SK-N-SH treated with all-trans-retinoic acid at 6 μM for 48 hours (cell line): ENCODE data around the gene UGT1A3.

Experiments
- ARNTL ChIP-seq: fragments of 450-650 bp; formaldehyde crosslinking; IDR thresholded peaks from 2 replicates; pipeline ENCODE4 v1.5.0; 2020; ENCODE audit warnings: low read depth, mild to moderate bottlenecking, moderate library complexity, borderline replicate concordance
- BACH2 ChIP-seq: fragments of 250-450 bp; sonication (Bioruptor Pico); IDR thresholded peaks from 2 replicates; pipeline ENCODE4 v1.9.0; 2021; ENCODE audit warnings: mild to moderate bottlenecking, borderline replicate concordance
- CREB5 ChIP-seq: fragments of 250-450 bp; sonication (Bioruptor Pico); IDR thresholded peaks from 2 replicates; pipeline ENCODE4 v1.5.1; 2020; ENCODE audit warnings: low read depth, mild to moderate bottlenecking, moderate library complexity
- GLIS3 ChIP-seq: fragments of 250-450 bp; sonication (Bioruptor Pico); IDR thresholded peaks from 2 replicates; pipeline ENCODE4 v1.5.0; 2020; ENCODE audit warnings: mild to moderate bottlenecking, moderate library complexity
- ISL1 ChIP-seq: fragments of 250-450 bp; sonication (Bioruptor Pico); IDR thresholded peaks from 2 replicates; pipeline ENCODE4 v2.1.2; 2022; ENCODE audit warnings: mild to moderate bottlenecking, moderate library complexity
- OSR1 ChIP-seq: fragments of 250-450 bp; sonication (Bioruptor Pico); IDR thresholded peaks from 2 replicates; pipeline ENCODE4 v1.8.0; 2022; ENCODE audit warnings: moderate library complexity, mild to moderate bottlenecking, inconsistent platforms
- PATZ1 ChIP-seq: fragments of 250-450 bp; sonication (Bioruptor Pico); IDR thresholded peaks from 2 replicates; pipeline ENCODE4 v1.8.0; 2020; ENCODE audit warnings: mild to moderate bottlenecking, moderate library complexity, borderline replicate concordance
- PPARA ChIP-seq: fragments of 250-450 bp; sonication (Bioruptor Pico); IDR thresholded peaks from 2 replicates; pipeline ENCODE4 v1.5.0; 2020; ENCODE audit warnings: mild to moderate bottlenecking, borderline replicate concordance
- RARB ChIP-seq: fragments of 250-450 bp; sonication (Bioruptor Pico); IDR thresholded peaks from 2 replicates; pipeline ENCODE4 v1.8.0; 2021; ENCODE audit warnings: mild to moderate bottlenecking, moderate library complexity
- TSHZ2 ChIP-seq: fragments of 250-450 bp; sonication (Bioruptor Pico); IDR thresholded peaks from 2 replicates; pipeline ENCODE4 v1.5.0; 2020; ENCODE audit warnings: mild to moderate bottlenecking, moderate library complexity
- ZC3H10 ChIP-seq: fragments of 250-450 bp; sonication (Bioruptor Pico); IDR thresholded peaks from 2 replicates; pipeline ENCODE4 v1.5.1; 2021; ENCODE audit warnings: mild to moderate bottlenecking, moderate library complexity
- ZFP3 ChIP-seq: fragments of 250-450 bp; sonication (Bioruptor Pico); IDR thresholded peaks from 2 replicates; pipeline ENCODE4 v1.5.0; 2020; ENCODE audit warnings: mild to moderate bottlenecking, moderate library complexity
- ZFP30 ChIP-seq: fragments of 450-650 bp; formaldehyde crosslinking; IDR thresholded peaks from 2 replicates; pipeline ENCODE4 v1.5.0; 2022; ENCODE audit warnings: mild to moderate bottlenecking, moderate library complexity
- ZNF8 ChIP-seq: fragments of 450-650 bp; formaldehyde crosslinking; IDR thresholded peaks from 2 replicates; pipeline ENCODE4 v1.5.0; 2020; ENCODE audit warnings: mild to moderate bottlenecking, moderate library complexity

GRCh38 chr2:233816334-233816733, 87.5 kb downstream of the UGT1A3 start:
- TF ChIP-seq BACH2 (CRISPR knock-in tag) = no peak
- no peak; the same call in 1 of the 2 replicates for TF ChIP-seq ZFP3 (CRISPR knock-in tag)
- no peak; the same call in 1 of the 2 replicates for TF ChIP-seq CREB5 (CRISPR knock-in tag)
- TF ChIP-seq PATZ1 (CRISPR knock-in tag) = no peak
- TF ChIP-seq GLIS3 (CRISPR knock-in tag) = no peak
- no peak for TF ChIP-seq PPARA
- TF ChIP-seq RARB (CRISPR knock-in tag) = no peak
- TF ChIP-seq ZFP30 = no peak
- TF ChIP-seq OSR1 (CRISPR knock-in tag) = no peak
- TF ChIP-seq ZC3H10 = no peak
- no peak for TF ChIP-seq ISL1 (CRISPR knock-in tag)
- TF ChIP-seq TSHZ2 (CRISPR knock-in tag) = no peak
- TF ChIP-seq ZNF8 (CRISPR knock-in tag) = no peak
- TF ChIP-seq ARNTL = no peak
